Activated naive CD4-positive, alpha-beta T cell treated with anti-CD3 and anti-CD28 coated beads, Interleukin-2, amount 50 U/mL, for 16 hours (primary cell): ENCODE measurements around the gene OR2T5.
"Not testable (repeated sequence)": the region's sequence is repeated elsewhere in the genome, so short reads cannot be mapped to it uniquely, and the experiment has no call there.

Experiments
- DNase-seq: peaks from one replicate; pipeline ENCODE4 v3.0.0-alpha.2; 2020

Gene OR2T5

DNA sequence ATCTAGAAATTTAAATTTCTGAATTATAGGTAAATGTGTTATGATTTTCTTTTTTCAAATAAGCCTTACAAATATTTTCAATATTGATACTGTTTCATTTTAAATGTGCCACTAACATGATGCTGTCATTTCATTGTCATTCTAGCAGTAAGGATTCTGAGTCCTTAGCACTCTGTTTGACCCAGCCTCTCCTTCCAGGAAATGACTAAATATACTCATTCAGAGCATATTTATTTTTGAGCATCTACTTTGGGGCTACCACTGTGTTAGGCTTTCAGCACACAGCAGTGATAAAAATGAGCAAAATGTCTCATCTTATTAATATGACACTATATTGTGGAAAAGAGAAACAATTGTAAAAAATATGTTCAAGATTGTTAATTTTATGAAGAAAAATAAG lies 21.8 kb downstream of the OR2T5 start:
- not testable (repeated sequence) for DNase-seq

DNA sequence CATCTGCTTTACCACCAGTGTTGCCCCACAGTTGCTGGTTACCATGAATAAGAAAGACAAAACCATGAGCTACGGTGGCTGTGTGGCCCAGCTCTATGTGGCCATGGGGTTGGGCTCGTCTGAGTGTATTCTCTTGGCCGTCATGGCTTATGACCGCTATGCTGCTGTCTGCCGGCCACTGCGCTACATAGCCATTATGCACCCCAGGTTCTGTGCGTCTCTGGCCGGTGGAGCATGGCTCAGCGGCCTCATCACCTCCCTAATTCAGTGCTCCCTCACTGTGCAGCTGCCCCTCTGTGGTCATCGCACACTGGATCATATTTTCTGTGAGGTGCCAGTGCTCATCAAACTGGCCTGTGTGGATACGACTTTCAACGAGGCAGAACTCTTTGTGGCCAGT lies 33.5 kb downstream of the OR2T5 start:
- DNase-seq, result no peak

DNA sequence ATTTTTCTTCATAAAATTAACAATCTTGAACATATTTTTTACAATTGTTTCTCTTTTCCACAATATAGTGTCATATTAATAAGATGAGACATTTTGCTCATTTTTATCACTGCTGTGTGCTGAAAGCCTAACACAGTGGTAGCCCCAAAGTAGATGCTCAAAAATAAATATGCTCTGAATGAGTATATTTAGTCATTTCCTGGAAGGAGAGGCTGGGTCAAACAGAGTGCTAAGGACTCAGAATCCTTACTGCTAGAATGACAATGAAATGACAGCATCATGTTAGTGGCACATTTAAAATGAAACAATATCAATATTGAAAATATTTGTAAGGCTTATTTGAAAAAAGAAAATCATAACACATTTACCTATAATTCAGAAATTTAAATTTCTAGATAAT lies 49.1 kb downstream of the OR2T5 start:
- DNase-seq, result not testable (repeated sequence)
